ENCODE results near the gene HOTAIR. TPM values are rescaled to one million over a fixed set of nuclear protein-coding genes. Genes with fewer than 3 reads are reported as not detected.

Gene HOTAIR
- total RNA-seq, 1 donor from 2014 or later: not detected

GRCh38 chr12:53927220-53928029 lies 47.3 kb downstream of the HOTAIR start:
- peaks cover 7% of the 10 kb centered on the region for H3K4me1 Mint-ChIP-seq
- intact Hi-C loops (cut with micrococcal nuclease): no loop called here
- no peak for TF ChIP-seq CTCF (IDR thresholded peaks at IDR 0.05)
- DNase-seq (no peak), ATAC-seq (ENCODE audit: low read depth) (no peak)
- no peaks in the 10 kb centered on the region for H3K36me3 Mint-ChIP-seq (ENCODE audit: low read depth)
- H3K9me3 Mint-ChIP-seq: no peaks in the 10 kb centered on the region
- H3K27ac Mint-ChIP-seq: no peak overlapping the region
- ChIA-PET POLR2A (interaction anchor here (0.6 kb wide), 1 partner anchor 265 kb away, joined by 5 read pairs; no protein-coding TSS in a partner anchor), CTCF (no interaction called here)
- H3K4me3 Mint-ChIP-seq: no peak overlapping the region
- peaks cover 83% of the 10 kb centered on the region for H3K27me3 Mint-ChIP-seq

GRCh38 chr12:53924521-53925405 lies 50.0 kb downstream of the HOTAIR start:
- POLR2A ChIA-PET: no interaction called here
- no peaks in the 10 kb centered on the region for H3K36me3 Mint-ChIP-seq (ENCODE audit: low read depth)
- CTCF ChIA-PET: no interaction called here
- no peak for ATAC-seq (ENCODE audit: low read depth)
- no peaks in the 10 kb centered on the region for H3K9me3 Mint-ChIP-seq
- intact Hi-C loops (cut with micrococcal nuclease): no loop called here
- no peak for TF ChIP-seq CTCF (IDR thresholded peaks at IDR 0.05)
- no peak overlapping the region for H3K27ac Mint-ChIP-seq
- no peak for DNase-seq
- H3K4me3 Mint-ChIP-seq: no peak overlapping the region
- peaks cover 77% of the 10 kb centered on the region for H3K27me3 Mint-ChIP-seq
- H3K4me1 Mint-ChIP-seq: peaks cover 7% of the 10 kb centered on the region

- ChIA-PET CTCF (no interaction called here), POLR2A (no interaction called here)
- ATAC-seq (ENCODE audit: low read depth) (no peak), DNase-seq (no peak)
- Mint-ChIP-seq H3K4me1 (no peaks in the 10 kb centered on the region), H3K27me3 (peaks cover 45% of the 10 kb centered on the region), H3K4me3 (no peak overlapping the region), H3K36me3 (ENCODE audit: low read depth) (no peaks in the 10 kb centered on the region), H3K27ac (no peak overlapping the region), H3K9me3 (no peaks in the 10 kb centered on the region)
- no peak for TF ChIP-seq CTCF (IDR thresholded peaks at IDR 0.05)
- intact Hi-C loops (cut with micrococcal nuclease): no loop called here
Observed at GRCh38 chr12:53916788-53917655, 57.7 kb downstream of the HOTAIR start.

Other genes starting within 250 kb of the HOTAIR start
- 44.2 and 59.5 TPM in 2 replicates for gene CALCOCO1, start 247.5 kb downstream of the HOTAIR start, total RNA-seq
- gene CISTR, start 223.0 kb downstream of the HOTAIR start, total RNA-seq: not detected in 2 replicates
- not detected in 2 replicates for gene HOXC13, start 36.1 kb downstream of the HOTAIR start, total RNA-seq
- not detected in 2 replicates for gene HOXC12, start 20.1 kb downstream of the HOTAIR start, total RNA-seq
- not detected in 2 replicates for gene HOXC11, start 1.8 kb downstream of the HOTAIR start, total RNA-seq
- gene HOXC10, start 10.2 kb upstream of the HOTAIR start, total RNA-seq: not detected in 2 replicates
- gene HOXC9, start 25.2 kb upstream of the HOTAIR start, total RNA-seq: not detected in 2 replicates
- not detected in 2 replicates for gene HOXC8, start 34.0 kb upstream of the HOTAIR start, total RNA-seq
- gene HOXC6, start 53.5 kb upstream of the HOTAIR start, total RNA-seq: not detected in 2 replicates
- not detected in 2 replicates for gene HOXC5, start 58.1 kb upstream of the HOTAIR start, total RNA-seq
- 4.3 and 4.8 TPM in 2 replicates for gene HOXC4, start 78.9 kb upstream of the HOTAIR start, total RNA-seq
- 31.2 and 38.6 TPM in 2 replicates for gene SMUG1, start 214.0 kb upstream of the HOTAIR start, total RNA-seq

Measured in activated B cell treated with CpG ODN at 0.5 μM for 24 hours (primary cell).